ENCODE data around the gene FIGLA. TPM values are rescaled to one million over a fixed set of nuclear protein-coding genes. Genes with fewer than 3 reads are reported as not detected.

Gene FIGLA
- total and polyA plus RNA-seq, 5 donors from 2014 or later = not detected

- Mint-ChIP-seq H3K9me3 (no peaks in the 10 kb centered on the region), H3K4me1 (no peaks in the 10 kb centered on the region), H3K27me3 (peaks cover 20% of the 10 kb centered on the region), H3K36me3 (no peaks in the 10 kb centered on the region), H3K4me3 (no peak overlapping the region), H3K27ac (no peak overlapping the region)
- Histone ChIP-seq H3K4me3 (ENCODE audit: low read depth, low read length) (no peak overlapping the region), H3K27ac (ENCODE audit: insufficient read depth, low read length, poor library complexity, severe bottlenecking) (no peak overlapping the region), H3K9me3 (ENCODE audit: control insufficient read depth in 2 of 2, low read length in 2 of 2) (no peaks in the 10 kb centered on the region), H3K27me3 (ENCODE audit: control insufficient read depth, insufficient read depth, low read length) (peaks cover 18% of the 10 kb centered on the region), H3K36me3 (ENCODE audit: control insufficient read depth, insufficient read depth, low read length) (no peaks in the 10 kb centered on the region), H3K4me1 (ENCODE audit: control insufficient read depth, insufficient read depth, low read length, poor library complexity, severe bottlenecking) (no peaks in the 10 kb centered on the region)
- ATAC-seq (ENCODE audit: low read depth in 2 of 2) = no peak
- DNase-seq = no peak
Observed at GRCh38 chr2:70756128-70756527, 34.3 kb downstream of the FIGLA start.

- peaks cover 17% of the 10 kb centered on the region for H3K27me3 ChIP-seq (ENCODE audit: control insufficient read depth, insufficient read depth, low read length)
- H3K9me3 ChIP-seq (ENCODE audit: control insufficient read depth in 2 of 2, low read length in 2 of 2) = no peaks in the 10 kb centered on the region
- Mint-ChIP-seq H3K36me3 (no peaks in the 10 kb centered on the region), H3K4me1 (no peaks in the 10 kb centered on the region), H3K9me3 (peaks cover 0 to 2% (median 0%) of the 10 kb centered on the region in 7 donors), H3K27ac (no peak overlapping the region), H3K4me3 (no peak overlapping the region), H3K27me3 (peaks cover 16% of the 10 kb centered on the region)
- no peaks in the 10 kb centered on the region for H3K4me1 ChIP-seq (ENCODE audit: control insufficient read depth, insufficient read depth, low read length, poor library complexity, severe bottlenecking)
- no peak overlapping the region for H3K4me3 ChIP-seq (ENCODE audit: low read depth, low read length)
- H3K27ac ChIP-seq (ENCODE audit: insufficient read depth, low read length, poor library complexity, severe bottlenecking) = no peak overlapping the region
- DNase-seq (no peak), ATAC-seq (ENCODE audit: low read depth in 2 of 2) (no peak)
- H3K36me3 ChIP-seq (ENCODE audit: control insufficient read depth, insufficient read depth, low read length) = no peaks in the 10 kb centered on the region
Observed at GRCh38 chr2:70753902-70754301, 36.5 kb downstream of the FIGLA start.

DNA sequence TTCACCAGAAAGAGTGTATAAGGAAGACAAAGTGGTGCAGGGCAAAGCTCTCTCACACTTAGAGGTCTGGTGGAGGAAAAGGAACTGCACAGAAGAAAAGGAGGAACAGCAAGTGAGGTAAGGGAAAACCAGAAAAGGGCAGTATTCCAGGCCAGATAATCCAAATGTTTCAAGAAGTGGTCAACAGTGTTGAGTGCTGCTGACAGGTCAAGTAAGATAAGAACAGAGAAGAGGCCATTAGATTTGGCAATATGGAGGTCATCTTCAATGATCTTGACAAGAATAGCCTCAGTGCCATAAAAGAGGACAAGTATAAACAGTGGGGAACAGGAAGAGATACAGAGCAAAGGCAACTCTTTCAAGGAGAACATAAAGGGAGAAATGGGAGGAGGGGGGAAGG is 37.4 kb downstream of the FIGLA start:
- H3K4me1 ChIP-seq (ENCODE audit: control insufficient read depth, insufficient read depth, low read length, poor library complexity, severe bottlenecking) = no peaks in the 10 kb centered on the region
- no peak overlapping the region for H3K27ac ChIP-seq (ENCODE audit: insufficient read depth, low read length, poor library complexity, severe bottlenecking)
- peaks cover 15% of the 10 kb centered on the region for H3K27me3 ChIP-seq (ENCODE audit: control insufficient read depth, insufficient read depth, low read length)
- Mint-ChIP-seq H3K36me3 (no peaks in the 10 kb centered on the region), H3K4me1 (no peaks in the 10 kb centered on the region), H3K27me3 (peaks cover 16% of the 10 kb centered on the region), H3K9me3 (peaks cover 0 to 2% (median 0%) of the 10 kb centered on the region in 7 donors), H3K27ac (no peak overlapping the region), H3K4me3 (no peak overlapping the region)
- H3K9me3 ChIP-seq (ENCODE audit: control insufficient read depth in 2 of 2, low read length in 2 of 2) = no peaks in the 10 kb centered on the region
- H3K4me3 ChIP-seq (ENCODE audit: low read depth, low read length) = no peak overlapping the region
- ATAC-seq (ENCODE audit: low read depth in 2 of 2) (no peak), DNase-seq (no peak)
- no peaks in the 10 kb centered on the region for H3K36me3 ChIP-seq (ENCODE audit: control insufficient read depth, insufficient read depth, low read length)

- H3K9me3 ChIP-seq (ENCODE audit: control insufficient read depth in 2 of 2, low read length in 2 of 2) = no peaks in the 10 kb centered on the region
- H3K4me1 Mint-ChIP-seq = no peaks in the 10 kb centered on the region
- peaks cover 0 to 2% (median 0%) of the 10 kb centered on the region in 7 donors for H3K9me3 Mint-ChIP-seq
- H3K4me3 ChIP-seq (ENCODE audit: low read depth, low read length) = no peak overlapping the region
- H3K4me3 Mint-ChIP-seq = no peak overlapping the region
- H3K27me3 Mint-ChIP-seq = peaks cover 16% of the 10 kb centered on the region
- no peak overlapping the region for H3K27ac Mint-ChIP-seq
- no peaks in the 10 kb centered on the region for H3K36me3 Mint-ChIP-seq
- H3K27ac ChIP-seq (ENCODE audit: insufficient read depth, low read length, poor library complexity, severe bottlenecking) = no peak overlapping the region
- ATAC-seq (ENCODE audit: low read depth in 2 of 2) (no peak), DNase-seq (no peak)
- peaks cover 13% of the 10 kb centered on the region for H3K27me3 ChIP-seq (ENCODE audit: control insufficient read depth, insufficient read depth, low read length)
- H3K36me3 ChIP-seq (ENCODE audit: control insufficient read depth, insufficient read depth, low read length) = no peaks in the 10 kb centered on the region
- no peaks in the 10 kb centered on the region for H3K4me1 ChIP-seq (ENCODE audit: control insufficient read depth, insufficient read depth, low read length, poor library complexity, severe bottlenecking)
Observed at GRCh38 chr2:70752396-70752795, 38.0 kb downstream of the FIGLA start.

GRCh38 chr2:70751881-70752280 is 38.6 kb downstream of the FIGLA start:
- ATAC-seq (ENCODE audit: low read depth in 2 of 2) = no peak
- Mint-ChIP-seq H3K4me3 (no peak overlapping the region), H3K9me3 (peaks cover 0 to 2% (median 0%) of the 10 kb centered on the region in 7 donors), H3K4me1 (no peaks in the 10 kb centered on the region), H3K27ac (no peak overlapping the region), H3K27me3 (peaks cover 15% of the 10 kb centered on the region), H3K36me3 (no peaks in the 10 kb centered on the region)
- Histone ChIP-seq H3K4me3 (ENCODE audit: low read depth, low read length) (no peak overlapping the region), H3K27ac (ENCODE audit: insufficient read depth, low read length, poor library complexity, severe bottlenecking) (no peak overlapping the region), H3K27me3 (ENCODE audit: control insufficient read depth, insufficient read depth, low read length) (peaks cover 13% of the 10 kb centered on the region), H3K9me3 (ENCODE audit: control insufficient read depth in 2 of 2, low read length in 2 of 2) (no peaks in the 10 kb centered on the region), H3K4me1 (ENCODE audit: control insufficient read depth, insufficient read depth, low read length, poor library complexity, severe bottlenecking) (no peaks in the 10 kb centered on the region), H3K36me3 (ENCODE audit: control insufficient read depth, insufficient read depth, low read length) (no peaks in the 10 kb centered on the region)
- no peak for DNase-seq

- DNase-seq = no peak
- H3K9me3 Mint-ChIP-seq = peaks cover 0 to 2% (median 0%) of the 10 kb centered on the region in 7 donors
Observed at GRCh38 chr2:70750320-70750719, 40.1 kb downstream of the FIGLA start.

DNA sequence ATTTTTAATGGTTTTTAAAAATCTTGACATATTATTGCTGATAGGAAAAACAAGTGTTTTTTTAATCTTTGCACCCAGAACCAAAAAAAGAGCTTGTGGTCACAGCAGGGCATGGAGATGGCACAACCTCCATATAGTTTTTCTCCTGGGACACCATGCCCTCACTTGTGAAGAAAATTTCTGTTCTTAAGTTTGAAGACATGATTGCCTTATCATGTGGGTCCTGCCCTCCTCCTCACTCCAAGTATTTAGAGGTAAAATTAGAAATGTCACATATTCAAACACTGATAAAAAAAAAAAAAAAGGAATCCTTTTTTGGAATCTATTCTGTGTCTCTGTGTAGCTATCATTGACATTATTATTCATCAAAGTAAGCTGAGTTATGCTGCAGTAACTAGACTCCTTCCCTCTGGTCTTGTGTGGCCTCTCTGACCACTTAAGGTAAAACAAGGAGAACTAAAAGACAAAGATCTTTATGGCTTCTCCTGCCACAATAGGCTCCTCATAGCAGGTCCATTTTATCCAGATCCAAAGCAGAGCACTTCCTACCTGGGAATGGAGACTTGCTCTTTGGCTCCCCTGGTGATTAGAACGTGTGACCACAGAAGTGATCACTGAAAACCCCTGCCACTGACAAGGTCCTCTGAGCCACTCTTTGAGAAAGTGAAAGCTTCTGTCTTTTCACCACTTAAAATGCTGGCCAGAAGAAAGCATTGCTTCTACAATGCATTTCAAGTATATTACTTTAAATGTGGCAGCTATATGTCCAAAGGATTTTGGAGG is 42.2 kb downstream of the FIGLA start:
- peaks cover 9% of the 10 kb centered on the region for H3K27me3 Mint-ChIP-seq
- no peaks in the 10 kb centered on the region for H3K36me3 ChIP-seq (ENCODE audit: control insufficient read depth, insufficient read depth, low read length)
- no peak for ATAC-seq (ENCODE audit: low read depth in 2 of 2)
- H3K27ac ChIP-seq (ENCODE audit: insufficient read depth, low read length, poor library complexity, severe bottlenecking) = no peak overlapping the region
- H3K27me3 ChIP-seq (ENCODE audit: control insufficient read depth, insufficient read depth, low read length) = peaks cover 6% of the 10 kb centered on the region
- H3K4me1 ChIP-seq (ENCODE audit: control insufficient read depth, insufficient read depth, low read length, poor library complexity, severe bottlenecking) = no peaks in the 10 kb centered on the region
- H3K27ac Mint-ChIP-seq = no peak overlapping the region
- DNase-seq = no peak
- peaks cover 0 to 2% (median 0%) of the 10 kb centered on the region in 7 donors for H3K9me3 Mint-ChIP-seq
- H3K4me1 Mint-ChIP-seq = no peaks in the 10 kb centered on the region
- no peak overlapping the region for H3K4me3 Mint-ChIP-seq
- H3K9me3 ChIP-seq (ENCODE audit: control insufficient read depth in 2 of 2, low read length in 2 of 2) = no peaks in the 10 kb centered on the region
- no peak overlapping the region for H3K4me3 ChIP-seq (ENCODE audit: low read depth, low read length)
- no peaks in the 10 kb centered on the region for H3K36me3 Mint-ChIP-seq

More at GRCh38 chr2:70750320-70750719, 40.1 kb downstream of the FIGLA start:
- Mint-ChIP-seq H3K27ac (no peak overlapping the region), H3K27me3 (peaks cover 9% of the 10 kb centered on the region), H3K4me3 (no peak overlapping the region), H3K36me3 (no peaks in the 10 kb centered on the region), H3K4me1 (no peaks in the 10 kb centered on the region)
- no peak overlapping the region for H3K4me3 ChIP-seq (ENCODE audit: low read depth, low read length)
- no peak overlapping the region for H3K27ac ChIP-seq (ENCODE audit: insufficient read depth, low read length, poor library complexity, severe bottlenecking)
- peaks cover 13% of the 10 kb centered on the region for H3K27me3 ChIP-seq (ENCODE audit: control insufficient read depth, insufficient read depth, low read length)
- H3K4me1 ChIP-seq (ENCODE audit: control insufficient read depth, insufficient read depth, low read length, poor library complexity, severe bottlenecking) = no peaks in the 10 kb centered on the region
- H3K9me3 ChIP-seq (ENCODE audit: control insufficient read depth in 2 of 2, low read length in 2 of 2) = no peaks in the 10 kb centered on the region
- ATAC-seq (ENCODE audit: low read depth in 2 of 2) = no peak
- H3K36me3 ChIP-seq (ENCODE audit: control insufficient read depth, insufficient read depth, low read length) = no peaks in the 10 kb centered on the region

DNA sequence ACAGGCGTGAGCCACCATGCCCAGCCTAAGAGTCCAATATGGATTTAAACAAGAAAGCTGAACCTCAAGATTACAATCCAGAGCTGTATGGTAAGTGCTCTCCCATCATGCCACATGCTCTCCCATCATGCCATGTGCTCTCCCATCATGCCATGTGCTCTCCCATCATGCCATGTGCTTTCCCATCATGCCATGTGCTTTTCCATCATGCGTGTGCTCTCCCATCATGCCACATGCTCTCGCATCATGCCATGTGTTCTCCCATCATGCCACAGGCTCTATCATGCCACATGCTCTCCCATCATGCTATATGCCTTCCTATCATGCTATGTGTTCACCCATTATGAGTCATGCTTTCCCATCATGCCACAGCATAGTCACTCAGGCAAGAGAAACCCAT is 43.2 kb downstream of the FIGLA start:
- peak overlapping the region in 1 of 3 donors; percentile 53 for H3K27ac Mint-ChIP-seq
- H3K27ac ChIP-seq (ENCODE audit: insufficient read depth, low read length, poor library complexity, severe bottlenecking) = no peak overlapping the region
- no peak for DNase-seq

More for the DNA sequence above, 43.2 kb downstream of the FIGLA start:
- H3K9me3 ChIP-seq (ENCODE audit: control insufficient read depth in 2 of 2, low read length in 2 of 2) = no peaks in the 10 kb centered on the region
- no peaks in the 10 kb centered on the region for H3K36me3 Mint-ChIP-seq
- H3K4me3 Mint-ChIP-seq = no peak overlapping the region
- H3K4me1 ChIP-seq (ENCODE audit: control insufficient read depth, insufficient read depth, low read length, poor library complexity, severe bottlenecking) = no peaks in the 10 kb centered on the region
- H3K9me3 Mint-ChIP-seq = peaks cover 0 to 2% (median 0%) of the 10 kb centered on the region in 7 donors
- H3K27me3 Mint-ChIP-seq = peaks cover 9% of the 10 kb centered on the region
- H3K4me1 Mint-ChIP-seq = no peaks in the 10 kb centered on the region
- H3K36me3 ChIP-seq (ENCODE audit: control insufficient read depth, insufficient read depth, low read length) = no peaks in the 10 kb centered on the region
- peaks cover 2% of the 10 kb centered on the region for H3K27me3 ChIP-seq (ENCODE audit: control insufficient read depth, insufficient read depth, low read length)
- ATAC-seq (ENCODE audit: low read depth in 2 of 2) = no peak
- no peak overlapping the region for H3K4me3 ChIP-seq (ENCODE audit: low read depth, low read length)

Measured in CD4-positive, CD25-positive, alpha-beta regulatory T cell (primary cell).